GM19438 (cell line): ENCODE measurements around the gene KCNQ2.

Source experiments
- ATAC-seq: cut with Tn5 transposase; IDR thresholded peaks from one replicate; pipeline ENCODE4 v1.9.1; 2021; ENCODE audit warnings: low read depth; ENCODE audit not compliant: unreplicated experiment

The KCNQ2 gene

GRCh38 chr20:63502671-63503172, 30.3 kb upstream of the KCNQ2 start:
- no peak for ATAC-seq

- no peak for ATAC-seq
Measured at GRCh38 chr20:63501818-63502670, 29.6 kb upstream of the KCNQ2 start.

GRCh38 chr20:63500902-63501817, 28.7 kb upstream of the KCNQ2 start:
- no peak for ATAC-seq

- no peak for ATAC-seq
Measured at GRCh38 chr20:63500151-63500901, 27.9 kb upstream of the KCNQ2 start.

- no peak for ATAC-seq
Measured at GRCh38 chr20:63499338-63499969, 27.0 kb upstream of the KCNQ2 start.

- ATAC-seq: no peak
Measured at GRCh38 chr20:63498960-63499337, 26.5 kb upstream of the KCNQ2 start, which contains the start of gene EEF1A2. TSS of gene EEF1A2 (minus strand) at chr20:63499083. CDS start at chr20:63497763, 1,320 bp downstream.

GRCh38 chr20:63497946-63498935, 25.8 kb upstream of the KCNQ2 start:
- no peak for ATAC-seq

GRCh38 chr20:63497138-63497945, 24.9 kb upstream of the KCNQ2 start:
- ATAC-seq: no peak

GRCh38 chr20:63496596-63497120, 24.2 kb upstream of the KCNQ2 start:
- no peak for ATAC-seq

GRCh38 chr20:63495741-63496595, 23.5 kb upstream of the KCNQ2 start:
- ATAC-seq: no peak

- ATAC-seq: no peak
Measured at GRCh38 chr20:63495167-63495720, 22.8 kb upstream of the KCNQ2 start.

GRCh38 chr20:63494420-63495166, 22.1 kb upstream of the KCNQ2 start:
- ATAC-seq: no peak

GRCh38 chr20:63494084-63494419, 21.6 kb upstream of the KCNQ2 start:
- no peak for ATAC-seq

- no peak for ATAC-seq
Measured at GRCh38 chr20:63493563-63494020, 21.1 kb upstream of the KCNQ2 start.

- ATAC-seq: no peak
Measured at GRCh38 chr20:63492982-63493381, 20.5 kb upstream of the KCNQ2 start.

GRCh38 chr20:63492518-63492917, 20.1 kb upstream of the KCNQ2 start:
- ATAC-seq: no peak
